ENCODE results near the gene ZNRF3.
"Not testable (repeated sequence)": the region's sequence is repeated elsewhere in the genome, so short reads cannot be mapped to it uniquely, and the experiment has no call there.

ZNRF3 gene

GRCh38 chr22:28947125-28947524, 63.8 kb downstream of the ZNRF3 start:
- Histone ChIP-seq H3K79me2 (ENCODE audit: insufficient read depth, low read length) (no peaks in the 10 kb centered on the region), H3K4me2 (ENCODE audit: low read depth, low read length, poor library complexity, severe bottlenecking) (no peak overlapping the region), H3K27ac (ENCODE audit: low read depth, low read length) (no peak overlapping the region), H3K9ac (ENCODE audit: low read length) (no peak overlapping the region), H3K4me3 (ENCODE audit: insufficient read depth, low read length, poor library complexity, severe bottlenecking) (no peak overlapping the region), H3F3A (ENCODE audit: insufficient read depth) (no peaks in the 10 kb centered on the region), H3K36me3 (ENCODE audit: low read length) (no peaks in the 10 kb centered on the region), H3K27me3 (ENCODE audit: low read length) (no peaks in the 10 kb centered on the region), H4K20me1 (ENCODE audit: low read depth, low read length) (no peaks in the 10 kb centered on the region), H2AFZ (ENCODE audit: low read depth, low read length, severe bottlenecking) (no peak overlapping the region), H3K9me2 (replicated peaks; ENCODE audit: insufficient read depth, low read length) (no peaks in the 10 kb centered on the region), H3K9me3 (ENCODE audit: insufficient read depth, low read length) (no peaks in the 10 kb centered on the region)
- no peak for TF ChIP-seq EZH2phosphoT487 (conservative IDR thresholded peaks at IDR 0.05; ENCODE audit: low read length)
- TF ChIP-seq CTCF (IDR thresholded peaks at IDR 0.05; ENCODE audit: insufficient read depth, low read length, poor library complexity, severe bottlenecking): no peak

GRCh38 chr22:28948424-28948823, 65.1 kb downstream of the ZNRF3 start:
- H3K4me3 ChIP-seq (ENCODE audit: insufficient read depth, low read length, poor library complexity, severe bottlenecking): no peak overlapping the region
- H4K20me1 ChIP-seq (ENCODE audit: low read depth, low read length): no peaks in the 10 kb centered on the region
- no peaks in the 10 kb centered on the region for H3K79me2 ChIP-seq (ENCODE audit: insufficient read depth, low read length)
- H3K4me2 ChIP-seq (ENCODE audit: low read depth, low read length, poor library complexity, severe bottlenecking): no peak overlapping the region
- no peaks in the 10 kb centered on the region for H3F3A ChIP-seq (ENCODE audit: insufficient read depth)
- H3K27ac ChIP-seq (ENCODE audit: low read depth, low read length): no peak overlapping the region
- H3K9me2 ChIP-seq (replicated peaks; ENCODE audit: insufficient read depth, low read length): no peaks in the 10 kb centered on the region
- no peaks in the 10 kb centered on the region for H3K27me3 ChIP-seq (ENCODE audit: low read length)
- H2AFZ ChIP-seq (ENCODE audit: low read depth, low read length, severe bottlenecking): no peak overlapping the region
- H3K36me3 ChIP-seq (ENCODE audit: low read length): no peaks in the 10 kb centered on the region
- H3K9me3 ChIP-seq (ENCODE audit: insufficient read depth, low read length): no peaks in the 10 kb centered on the region
- H3K9ac ChIP-seq (ENCODE audit: low read length): no peak overlapping the region
- TF ChIP-seq CTCF (IDR thresholded peaks at IDR 0.05; ENCODE audit: insufficient read depth, low read length, poor library complexity, severe bottlenecking) (no peak), EZH2phosphoT487 (conservative IDR thresholded peaks at IDR 0.05; ENCODE audit: low read length) (no peak)

- not testable (repeated sequence) for H3K27ac ChIP-seq (ENCODE audit: low read depth, low read length); H3K36me3 ChIP-seq (ENCODE audit: low read length)
Observed at GRCh38 chr22:28948860-28949551, 65.6 kb downstream of the ZNRF3 start.

GRCh38 chr22:28949788-28950187, 66.4 kb downstream of the ZNRF3 start:
- Histone ChIP-seq H3F3A (ENCODE audit: insufficient read depth) (no peaks in the 10 kb centered on the region), H3K9ac (ENCODE audit: low read length) (no peak overlapping the region), H3K36me3 (ENCODE audit: low read length) (no peaks in the 10 kb centered on the region), H3K4me3 (ENCODE audit: insufficient read depth, low read length, poor library complexity, severe bottlenecking) (no peak overlapping the region), H3K79me2 (ENCODE audit: insufficient read depth, low read length) (no peaks in the 10 kb centered on the region), H3K9me2 (replicated peaks; ENCODE audit: insufficient read depth, low read length) (no peaks in the 10 kb centered on the region), H4K20me1 (ENCODE audit: low read depth, low read length) (no peaks in the 10 kb centered on the region), H3K9me3 (ENCODE audit: insufficient read depth, low read length) (no peaks in the 10 kb centered on the region), H3K4me2 (ENCODE audit: low read depth, low read length, poor library complexity, severe bottlenecking) (no peak overlapping the region), H2AFZ (ENCODE audit: low read depth, low read length, severe bottlenecking) (no peak overlapping the region), H3K27me3 (ENCODE audit: low read length) (no peaks in the 10 kb centered on the region), H3K27ac (ENCODE audit: low read depth, low read length) (no peak overlapping the region)
- no peak for TF ChIP-seq EZH2phosphoT487 (conservative IDR thresholded peaks at IDR 0.05; ENCODE audit: low read length)
- no peak for TF ChIP-seq CTCF (IDR thresholded peaks at IDR 0.05; ENCODE audit: insufficient read depth, low read length, poor library complexity, severe bottlenecking)

More at GRCh38 chr22:28948860-28949551, 65.6 kb downstream of the ZNRF3 start:
- H4K20me1 ChIP-seq (ENCODE audit: low read depth, low read length); H3K9me2 ChIP-seq (replicated peaks; ENCODE audit: insufficient read depth, low read length); H3K9ac ChIP-seq (ENCODE audit: low read length); H3K4me3 ChIP-seq (ENCODE audit: insufficient read depth, low read length, poor library complexity, severe bottlenecking); H3K9me3 ChIP-seq (ENCODE audit: insufficient read depth, low read length); H3K27me3 ChIP-seq (ENCODE audit: low read length); H2AFZ ChIP-seq (ENCODE audit: low read depth, low read length, severe bottlenecking); H3K79me2 ChIP-seq (ENCODE audit: insufficient read depth, low read length); H3F3A ChIP-seq (ENCODE audit: insufficient read depth); H3K4me2 ChIP-seq (ENCODE audit: low read depth, low read length, poor library complexity, severe bottlenecking): not testable (repeated sequence)

Data from SU-DHL-6 (cell line).